ENCODE results near the gene SLC7A5. TPM values are rescaled to one million over a fixed set of nuclear protein-coding genes. Genes with fewer than 3 reads are reported as not detected.
A peak's percentile ranks its signal among the peaks of the same experiment; 100 is the strongest.

SLC7A5 gene
- total RNA-seq, 1 donor from 2014 or later: 41.6 TPM

- Mint-ChIP-seq H3K36me3 (ENCODE audit: low read depth) (no peaks in the 10 kb centered on the region), H3K4me1 (peaks cover 23% of the 10 kb centered on the region), H3K27me3 (ENCODE audit: low read depth) (no peaks in the 10 kb centered on the region), H3K27ac (ENCODE audit: unreplicated experiment) (no peak overlapping the region), H3K9me3 (no peaks in the 10 kb centered on the region), H3K4me3 (no peak overlapping the region)
- TF ChIP-seq CTCF (conservative IDR thresholded peaks at IDR 0.05): no peak
- DNase-seq (ENCODE audit: low read depth, low spot score): no peak
These were observed 24.5 kb downstream of the SLC7A5 start for GRCh38 chr16:87844809-87845208.

- no peak for DNase-seq (ENCODE audit: low read depth, low spot score)
- Mint-ChIP-seq H3K4me1 (peaks cover 20% of the 10 kb centered on the region), H3K9me3 (no peaks in the 10 kb centered on the region), H3K27ac (ENCODE audit: unreplicated experiment) (no peak overlapping the region), H3K4me3 (no peak overlapping the region), H3K36me3 (ENCODE audit: low read depth) (no peaks in the 10 kb centered on the region), H3K27me3 (ENCODE audit: low read depth) (no peaks in the 10 kb centered on the region)
- TF ChIP-seq CTCF (conservative IDR thresholded peaks at IDR 0.05): peak; percentile 26
These were observed 25.1 kb downstream of the SLC7A5 start for GRCh38 chr16:87844120-87844733.

DNA sequence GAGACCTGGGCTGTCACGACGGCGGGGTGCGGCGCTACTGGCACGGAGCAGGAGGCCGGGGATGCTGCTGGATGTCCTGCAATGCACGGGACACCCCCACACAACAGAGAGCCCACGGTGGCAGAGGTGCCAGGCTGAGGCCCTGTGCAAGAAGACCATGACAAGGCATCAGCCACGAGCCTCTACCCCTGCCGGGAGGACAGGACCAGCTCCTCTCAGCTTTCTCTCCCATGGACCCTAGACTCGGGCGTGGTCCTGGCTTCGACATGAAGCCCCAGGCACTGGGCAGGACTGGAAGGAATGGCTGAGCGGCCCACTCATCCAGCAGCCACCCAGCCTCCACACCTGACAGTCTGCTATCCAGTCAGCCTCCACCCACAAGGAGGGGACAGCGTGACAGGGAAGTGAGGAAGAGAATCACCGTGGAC is 25.6 kb downstream of the SLC7A5 start:
- H3K9me3 Mint-ChIP-seq: no peaks in the 10 kb centered on the region
- DNase-seq (ENCODE audit: low read depth, low spot score): no peak
- H3K27me3 Mint-ChIP-seq (ENCODE audit: low read depth): no peaks in the 10 kb centered on the region
- no peak overlapping the region for H3K4me3 Mint-ChIP-seq
- no peak overlapping the region for H3K27ac Mint-ChIP-seq (ENCODE audit: unreplicated experiment)
- H3K4me1 Mint-ChIP-seq: peaks cover 17% of the 10 kb centered on the region
- no peak for TF ChIP-seq CTCF (conservative IDR thresholded peaks at IDR 0.05)
- no peaks in the 10 kb centered on the region for H3K36me3 Mint-ChIP-seq (ENCODE audit: low read depth)

DNA sequence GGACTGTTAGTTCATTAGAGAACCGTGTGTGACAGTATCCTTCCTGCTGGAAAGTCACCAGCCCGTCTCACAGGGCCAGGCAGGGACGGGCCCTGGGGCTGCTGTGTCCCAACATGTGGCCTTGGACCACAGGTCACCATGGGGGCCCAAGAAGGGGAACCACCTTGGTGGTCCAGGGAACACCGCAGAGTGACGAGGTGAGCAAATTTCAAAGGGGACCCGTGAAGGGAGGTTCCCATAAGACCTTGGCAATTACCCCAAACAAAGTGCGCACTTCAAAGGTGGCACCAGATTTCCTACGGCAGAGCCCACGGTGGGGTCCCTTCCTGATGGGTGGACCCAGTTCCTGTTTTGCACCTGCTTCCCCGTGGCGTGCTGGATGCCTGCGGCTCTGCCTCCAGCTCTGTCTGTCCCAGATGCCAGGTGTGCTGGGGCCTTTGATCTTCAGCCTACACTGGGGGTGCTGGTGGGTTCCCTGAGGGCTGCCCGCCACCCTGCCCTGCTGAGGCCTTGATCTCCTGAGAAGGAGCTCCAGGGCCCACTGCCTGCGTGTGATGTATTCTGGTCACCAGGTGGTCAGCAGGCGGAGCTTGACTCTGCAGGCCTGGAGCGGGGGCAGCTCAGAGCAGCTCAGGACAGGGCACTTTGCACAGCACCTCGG is 27.0 kb downstream of the SLC7A5 start:
- H3K27me3 Mint-ChIP-seq (ENCODE audit: low read depth): no peaks in the 10 kb centered on the region
- TF ChIP-seq CTCF (conservative IDR thresholded peaks at IDR 0.05): no peak
- H3K4me1 Mint-ChIP-seq: peaks cover 4% of the 10 kb centered on the region
- no peaks in the 10 kb centered on the region for H3K9me3 Mint-ChIP-seq
- H3K4me3 Mint-ChIP-seq: no peak overlapping the region
- no peak for DNase-seq (ENCODE audit: low read depth, low spot score)
- H3K36me3 Mint-ChIP-seq (ENCODE audit: low read depth): no peaks in the 10 kb centered on the region
- no peak overlapping the region for H3K27ac Mint-ChIP-seq (ENCODE audit: unreplicated experiment)

DNA sequence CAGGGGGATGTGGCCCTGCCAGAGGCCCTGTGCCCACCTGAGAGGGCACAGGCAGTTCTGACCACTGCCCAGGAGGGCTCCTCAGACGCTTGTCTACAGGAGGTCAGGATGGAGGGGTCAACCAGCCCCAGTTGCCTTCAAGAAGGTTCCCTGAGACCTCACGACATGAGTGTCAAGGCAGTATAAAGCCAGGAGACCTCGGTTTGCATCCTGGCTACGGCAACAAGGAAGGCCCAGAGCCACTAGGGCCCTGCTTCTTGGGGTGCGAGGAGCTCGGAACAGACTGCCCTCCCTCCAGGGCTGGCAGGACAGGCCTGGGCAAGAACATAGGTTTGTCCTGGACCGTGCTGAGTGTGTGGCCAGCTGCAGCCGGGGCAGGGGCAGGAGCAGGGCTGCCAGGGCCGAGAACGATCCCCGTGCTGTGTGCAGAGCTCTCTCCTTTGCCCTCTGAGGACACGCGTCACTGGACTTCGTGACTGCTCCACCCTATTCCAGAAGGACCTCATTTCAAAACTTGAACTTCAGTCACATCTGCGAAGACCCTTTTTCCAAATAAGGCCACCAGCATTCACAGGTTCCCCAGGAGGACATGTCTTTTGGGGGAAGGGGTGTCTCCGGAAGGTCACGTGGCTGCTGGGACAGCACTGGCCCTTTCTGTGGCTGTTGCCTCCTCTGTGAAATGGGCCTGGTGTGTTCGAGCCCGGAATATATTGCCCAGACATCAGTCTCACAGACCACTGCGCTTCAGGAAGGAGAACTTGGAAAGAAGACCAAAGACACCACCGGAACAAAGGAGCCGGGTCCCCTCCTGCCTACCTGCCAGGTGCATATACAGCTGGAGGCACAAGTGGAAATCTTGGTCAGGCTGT is 27.7 kb downstream of the SLC7A5 start:
- Mint-ChIP-seq H3K9me3 (no peaks in the 10 kb centered on the region), H3K36me3 (ENCODE audit: low read depth) (no peaks in the 10 kb centered on the region), H3K27ac (ENCODE audit: unreplicated experiment) (no peak overlapping the region), H3K27me3 (ENCODE audit: low read depth) (no peaks in the 10 kb centered on the region), H3K4me3 (no peak overlapping the region), H3K4me1 (peaks cover 8% of the 10 kb centered on the region)
- no peak for TF ChIP-seq CTCF (conservative IDR thresholded peaks at IDR 0.05)
- DNase-seq (ENCODE audit: low read depth, low spot score): no peak
